Measurements from ENCODE around the gene ATP13A5. TPM values are rescaled to one million over a fixed set of nuclear protein-coding genes. Genes with fewer than 3 reads are reported as not detected.

ATP13A5 gene
- total RNA-seq, 2 experiments from 2014 or later: not detected

DNA sequence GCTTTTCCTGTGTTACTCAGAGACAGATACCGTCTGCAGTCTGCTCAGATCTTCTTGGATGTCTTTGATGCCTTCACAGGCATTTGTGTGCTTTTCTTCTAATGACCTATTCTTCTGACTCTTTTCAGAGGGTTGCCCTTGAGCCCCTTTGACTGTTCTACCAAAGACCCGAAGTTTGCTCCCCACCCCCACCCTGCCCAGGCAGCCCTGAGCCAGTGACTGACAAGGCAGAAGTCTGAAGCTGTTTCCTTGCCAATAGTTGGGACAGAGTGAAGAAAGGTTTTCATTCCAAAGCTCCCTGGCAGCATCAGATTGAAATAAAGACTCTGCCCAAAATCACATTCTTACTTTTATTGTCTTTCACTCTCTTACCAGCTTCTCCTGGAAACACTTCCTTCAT is 9.0 kb upstream of the ATP13A5 start:
- Histone ChIP-seq H2AFZ (ENCODE audit: low read length) (no peak overlapping the region), H3K9me3 (ENCODE audit: low read length) (no peaks in the 10 kb centered on the region), H4K20me1 (ENCODE audit: insufficient read depth, low read length) (no peaks in the 10 kb centered on the region), H3K4me2 (ENCODE audit: low read length) (no peak overlapping the region), H3K4me1 (ENCODE audit: insufficient read depth, low read length, poor library complexity, severe bottlenecking) (no peaks in the 10 kb centered on the region), H3K36me3 (ENCODE audit: insufficient read depth, low read length) (no peaks in the 10 kb centered on the region), H3K79me2 (ENCODE audit: insufficient read depth, low read depth, low read length) (no peaks in the 10 kb centered on the region), H3K27ac (ENCODE audit: low read depth, low read length, poor library complexity, severe bottlenecking) (no peak overlapping the region), H3K4me3 (ENCODE audit: low read depth, low read length, poor library complexity, severe bottlenecking) (no peak overlapping the region), H3K9me2 (ENCODE audit: insufficient read depth, low read length) (no peaks in the 10 kb centered on the region)
- ChIA-PET CTCF (ENCODE audit: unreplicated experiment) (no interaction called here), POLR2A (interaction anchor here (0.7 kb wide), 1 partner anchor 1542 kb away, joined by 5 read pairs; no protein-coding TSS in a partner anchor)
- TF ChIP-seq EZH2phosphoT487 (IDR thresholded peaks at IDR 0.05; ENCODE audit: borderline replicate concordance, low read depth, low read length): no peak
- TF ChIP-seq, protein P1, sequence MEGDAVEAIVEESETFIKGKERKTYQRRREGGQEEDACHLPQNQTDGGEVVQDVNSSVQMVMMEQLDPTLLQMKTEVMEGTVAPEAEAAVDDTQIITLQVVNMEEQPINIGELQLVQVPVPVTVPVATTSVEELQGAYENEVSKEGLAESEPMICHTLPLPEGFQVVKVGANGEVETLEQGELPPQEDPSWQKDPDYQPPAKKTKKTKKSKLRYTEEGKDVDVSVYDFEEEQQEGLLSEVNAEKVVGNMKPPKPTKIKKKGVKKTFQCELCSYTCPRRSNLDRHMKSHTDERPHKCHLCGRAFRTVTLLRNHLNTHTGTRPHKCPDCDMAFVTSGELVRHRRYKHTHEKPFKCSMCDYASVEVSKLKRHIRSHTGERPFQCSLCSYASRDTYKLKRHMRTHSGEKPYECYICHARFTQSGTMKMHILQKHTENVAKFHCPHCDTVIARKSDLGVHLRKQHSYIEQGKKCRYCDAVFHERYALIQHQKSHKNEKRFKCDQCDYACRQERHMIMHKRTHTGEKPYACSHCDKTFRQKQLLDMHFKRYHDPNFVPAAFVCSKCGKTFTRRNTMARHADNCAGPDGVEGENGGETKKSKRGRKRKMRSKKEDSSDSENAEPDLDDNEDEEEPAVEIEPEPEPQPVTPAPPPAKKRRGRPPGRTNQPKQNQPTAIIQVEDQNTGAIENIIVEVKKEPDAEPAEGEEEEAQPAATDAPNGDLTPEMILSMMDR (conservative IDR thresholded peaks at IDR 0.05; ENCODE audit: low read length): no peak
- no TSS peak for BruUV-seq (replicated peaks)
- intact Hi-C loops (cut with micrococcal nuclease; ENCODE audit: unreplicated experiment): no loop called here
- no peak for DNase-seq (ENCODE audit: low spot score)

DNA sequence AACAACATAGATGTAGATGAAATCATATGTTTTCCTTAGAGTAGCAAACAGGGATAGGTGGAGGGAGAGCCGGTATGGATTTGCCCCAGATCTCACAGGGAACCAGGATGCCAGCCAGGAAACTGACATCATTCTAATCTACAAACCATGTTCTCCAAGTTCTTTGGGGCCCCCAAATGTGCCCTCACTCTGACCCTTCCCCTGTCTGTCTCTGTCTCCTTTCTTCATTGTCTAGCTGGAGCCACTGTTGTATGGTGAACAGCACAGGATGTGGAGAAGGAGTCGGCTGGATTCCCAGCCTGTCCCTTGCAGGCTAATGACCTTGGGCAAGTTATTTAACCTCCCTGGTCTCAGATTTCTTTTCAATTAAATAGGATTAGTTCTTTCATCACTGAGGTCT is 962 bp downstream of the ATP13A5 start:
- no TSS peak for BruUV-seq (replicated peaks)
- CTCF ChIA-PET (ENCODE audit: unreplicated experiment): no interaction called here

DNA sequence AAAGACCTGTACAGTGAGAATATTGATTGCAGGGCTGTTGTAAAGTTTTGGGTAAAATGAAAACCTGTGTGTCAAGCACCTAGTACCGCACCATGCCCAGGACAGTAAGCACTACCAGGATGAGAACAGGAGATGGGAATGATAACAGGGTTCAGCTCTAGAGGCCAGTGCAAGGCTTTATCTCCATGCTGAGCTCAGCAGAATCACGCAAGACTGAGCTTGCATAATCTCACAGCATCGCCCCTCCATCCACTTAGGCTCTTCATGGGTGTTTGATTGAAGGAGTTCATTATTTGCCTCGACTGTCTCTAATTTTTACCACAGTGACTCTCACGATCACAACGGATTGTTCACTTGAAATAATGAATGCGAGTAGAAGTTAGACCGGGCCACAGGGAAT is 2.9 kb downstream of the ATP13A5 start:
- DNase-seq (ENCODE audit: low spot score): no peak
- TF ChIP-seq, protein P1 (conservative IDR thresholded peaks at IDR 0.05; ENCODE audit: low read length): no peak
- no peak for TF ChIP-seq EZH2phosphoT487 (IDR thresholded peaks at IDR 0.05; ENCODE audit: borderline replicate concordance, low read depth, low read length)
- no peaks in the 10 kb centered on the region for H4K20me1 ChIP-seq (ENCODE audit: insufficient read depth, low read length)
- no peaks in the 10 kb centered on the region for H3K4me1 ChIP-seq (ENCODE audit: insufficient read depth, low read length, poor library complexity, severe bottlenecking)
- no peaks in the 10 kb centered on the region for H3K36me3 ChIP-seq (ENCODE audit: insufficient read depth, low read length)
- no TSS peak for BruUV-seq (replicated peaks)
- H3K4me3 ChIP-seq (ENCODE audit: low read depth, low read length, poor library complexity, severe bottlenecking): no peak overlapping the region
- H2AFZ ChIP-seq (ENCODE audit: low read length): no peak overlapping the region
- ChIA-PET POLR2A (interaction anchor here (1.4 kb wide), 1 partner anchor 11 kb away, joined by 4 read pairs; no protein-coding TSS in a partner anchor), CTCF (ENCODE audit: unreplicated experiment) (no interaction called here)
- no peaks in the 10 kb centered on the region for H3K9me3 ChIP-seq (ENCODE audit: low read length)
- H3K79me2 ChIP-seq (ENCODE audit: insufficient read depth, low read depth, low read length): no peaks in the 10 kb centered on the region
- no peak overlapping the region for H3K27ac ChIP-seq (ENCODE audit: low read depth, low read length, poor library complexity, severe bottlenecking)
- H3K9me2 ChIP-seq (ENCODE audit: insufficient read depth, low read length): no peaks in the 10 kb centered on the region
- H3K4me2 ChIP-seq (ENCODE audit: low read length): no peak overlapping the region
- intact Hi-C loops (cut with micrococcal nuclease; ENCODE audit: unreplicated experiment): no loop called here

More for the DNA sequence above, 962 bp downstream of the ATP13A5 start:
- Histone ChIP-seq H3K9me2 (ENCODE audit: insufficient read depth, low read length) (no peaks in the 10 kb centered on the region), H3K27ac (ENCODE audit: low read depth, low read length, poor library complexity, severe bottlenecking) (no peak overlapping the region), H4K20me1 (ENCODE audit: insufficient read depth, low read length) (no peaks in the 10 kb centered on the region), H3K79me2 (ENCODE audit: insufficient read depth, low read depth, low read length) (no peaks in the 10 kb centered on the region), H3K36me3 (ENCODE audit: insufficient read depth, low read length) (no peaks in the 10 kb centered on the region), H3K4me2 (ENCODE audit: low read length) (no peak overlapping the region), H2AFZ (ENCODE audit: low read length) (no peak overlapping the region), H3K4me1 (ENCODE audit: insufficient read depth, low read length, poor library complexity, severe bottlenecking) (no peaks in the 10 kb centered on the region), H3K4me3 (ENCODE audit: low read depth, low read length, poor library complexity, severe bottlenecking) (no peak overlapping the region), H3K9me3 (ENCODE audit: low read length) (no peaks in the 10 kb centered on the region)
- intact Hi-C loops (cut with micrococcal nuclease; ENCODE audit: unreplicated experiment): no loop called here
- POLR2A ChIA-PET: interaction anchor here (0.8 to 1.2 kb wide), 3 partner anchors 12 to 58 kb away, joined by 3 to 4 read pairs (median 4); no protein-coding TSS in a partner anchor
- TF ChIP-seq, protein P1 (conservative IDR thresholded peaks at IDR 0.05; ENCODE audit: low read length): no peak
- no peak for TF ChIP-seq EZH2phosphoT487 (IDR thresholded peaks at IDR 0.05; ENCODE audit: borderline replicate concordance, low read depth, low read length)
- no peak for DNase-seq (ENCODE audit: low spot score)
